ENCODE data around the gene PEX6. TPM values are rescaled to one million over a fixed set of nuclear protein-coding genes. Genes with fewer than 3 reads are reported as not detected.
"Not testable (repeated sequence)": the region's sequence is repeated elsewhere in the genome, so short reads cannot be mapped to it uniquely, and the experiment has no call there.

The PEX6 gene
- total and polyA plus RNA-seq, 10 donors: 11.1 to 25.5 (median 18.9) TPM

GRCh38 chr6:42959917-42960242 is 19.1 kb downstream of the PEX6 start:
- Histone ChIP-seq H3K9me3 (no peaks in the 10 kb centered on the region), H3K4me1 (peaks cover 11 to 21% (median 19%) of the 10 kb centered on the region in 6 donors), H3K4me3 (peak overlapping the region; percentile 42 to 71 (median 48)), H3K36me3 (peaks cover 0 to 32% (median 18%) of the 10 kb centered on the region in 6 donors), H3K27ac (peak overlapping the region in 1 of 8 donors; percentile 4), H3K27me3 (replicated peaks in 1 of 7) (peaks cover 0 to 13% (median 0%) of the 10 kb centered on the region in 7 donors)
- intact Hi-C loops (cut with DNase I; ENCODE audit: low total_unique reads): no loop called here
- TF ChIP-seq POLR2AphosphoS5 (IDR thresholded peaks at IDR 0.05) (no peak), CTCF (IDR thresholded peaks at IDR 0.05 in 8 of 11, conservative IDR thresholded peaks at IDR 0.05 in 3 of 11) (no peak), POLR2A (IDR thresholded peaks at IDR 0.05) (no peak)
- DNase-seq: no peak
- WGBS, 5 donors: 26 to 55% (median 38%) methylated on average over 13 of the region's 13 CpGs

GRCh38 chr6:42958125-42958524 is 20.9 kb downstream of the PEX6 start:
- peak; percentile 40 for DNase-seq
- no peak overlapping the region for H3K27ac ChIP-seq
- H3K27me3 ChIP-seq (replicated peaks in 1 of 7): peaks cover 0 to 13% (median 0%) of the 10 kb centered on the region in 7 donors
- no peak overlapping the region for H3K4me3 ChIP-seq
- whole genome bisulfite sequencing, 5 donors: 82 to 94% (median 88%) methylated on average over 8 of the region's 8 CpGs
- intact Hi-C loops (cut with DNase I; ENCODE audit: low total_unique reads): no loop called here
- peaks cover 11 to 21% (median 19%) of the 10 kb centered on the region in 6 donors for H3K4me1 ChIP-seq
- no peaks in the 10 kb centered on the region for H3K9me3 ChIP-seq
- TF ChIP-seq CTCF (IDR thresholded peaks at IDR 0.05 in 8 of 11, conservative IDR thresholded peaks at IDR 0.05 in 3 of 11) (no peak), POLR2AphosphoS5 (IDR thresholded peaks at IDR 0.05) (no peak), POLR2A (IDR thresholded peaks at IDR 0.05) (no peak)
- H3K36me3 ChIP-seq: peaks cover 0 to 15% (median 4%) of the 10 kb centered on the region in 6 donors

- H3K4me1 ChIP-seq; H3K9me3 ChIP-seq; H3K36me3 ChIP-seq; DNase-seq; intact Hi-C loops (cut with DNase I; ENCODE audit: low total_unique reads); H3K27ac ChIP-seq; H3K4me3 ChIP-seq; H3K27me3 ChIP-seq (replicated peaks in 1 of 7): not testable (repeated sequence)
- WGBS, 5 donors: 68 to 97% (median 81%) methylated on average over 4 of the region's 4 CpGs
Measured at GRCh38 chr6:42954405-42954804, 24.6 kb downstream of the PEX6 start.

- no peak overlapping the region for H3K4me3 ChIP-seq
- 94 to 97% (median 95%) methylated on average over 4 of the region's 4 CpGs for WGBS, 5 donors
- H3K9me3 ChIP-seq: no peaks in the 10 kb centered on the region
- no peaks in the 10 kb centered on the region for H3K4me1 ChIP-seq
- H3K27me3 ChIP-seq (replicated peaks in 1 of 7): no peaks in the 10 kb centered on the region
- H3K27ac ChIP-seq: no peak overlapping the region
- peaks cover 0 to 15% (median 4%) of the 10 kb centered on the region in 6 donors for H3K36me3 ChIP-seq
- no peak for DNase-seq
- no peak for TF ChIP-seq CTCF (IDR thresholded peaks at IDR 0.05 in 8 of 11, conservative IDR thresholded peaks at IDR 0.05 in 3 of 11)
- TF ChIP-seq POLR2A (IDR thresholded peaks at IDR 0.05): no peak
- TF ChIP-seq POLR2AphosphoS5 (IDR thresholded peaks at IDR 0.05): no peak
- intact Hi-C loops (cut with DNase I; ENCODE audit: low total_unique reads): no loop called here
Measured at GRCh38 chr6:42952389-42952788, 26.6 kb downstream of the PEX6 start.

GRCh38 chr6:42947950-42948349 is 31.0 kb downstream of the PEX6 start:
- DNase-seq: no peak
- no peaks in the 10 kb centered on the region for H3K4me1 ChIP-seq

More at GRCh38 chr6:42947950-42948349, 31.0 kb downstream of the PEX6 start:
- no peaks in the 10 kb centered on the region for H3K9me3 ChIP-seq
- H3K36me3 ChIP-seq: peaks cover 0 to 59% (median 25%) of the 10 kb centered on the region in 6 donors
- H3K27me3 ChIP-seq (replicated peaks in 1 of 7): no peaks in the 10 kb centered on the region
- no peak overlapping the region for H3K27ac ChIP-seq
- H3K4me3 ChIP-seq: no peak overlapping the region
- TF ChIP-seq CTCF (IDR thresholded peaks at IDR 0.05 in 8 of 11, conservative IDR thresholded peaks at IDR 0.05 in 3 of 11) (no peak), POLR2A (IDR thresholded peaks at IDR 0.05) (no peak), POLR2AphosphoS5 (IDR thresholded peaks at IDR 0.05) (no peak)
- intact Hi-C loops (cut with DNase I; ENCODE audit: low total_unique reads): no loop called here
